Measurements from ENCODE around the gene ADD1. TPM values are rescaled to one million over a fixed set of nuclear protein-coding genes. Genes with fewer than 3 reads are reported as not detected.

Gene ADD1
- total RNA-seq, 1 donor from 2014 or later: 212 TPM

GRCh38 chr4:2923668-2924173 is 80.1 kb downstream of the ADD1 start:
- no peak for DNase-seq
- intact Hi-C loops (cut with micrococcal nuclease): no loop called here

GRCh38 chr4:2924286-2924685 is 80.6 kb downstream of the ADD1 start:
- DNase-seq: no peak

More at GRCh38 chr4:2923668-2924173, 80.1 kb downstream of the ADD1 start:
- Histone ChIP-seq H3K27me3 (ENCODE audit: low read depth) (no peaks in the 10 kb centered on the region), H3K4me1 (peaks cover 20% of the 10 kb centered on the region), H3K36me3 (peaks cover 91% of the 10 kb centered on the region), H3K4me3 (no peak overlapping the region), H3K9me3 (replicated peaks) (peaks cover 6% of the 10 kb centered on the region), H3K27ac (replicated peaks) (no peak overlapping the region)
- TF ChIP-seq, protein P1, sequence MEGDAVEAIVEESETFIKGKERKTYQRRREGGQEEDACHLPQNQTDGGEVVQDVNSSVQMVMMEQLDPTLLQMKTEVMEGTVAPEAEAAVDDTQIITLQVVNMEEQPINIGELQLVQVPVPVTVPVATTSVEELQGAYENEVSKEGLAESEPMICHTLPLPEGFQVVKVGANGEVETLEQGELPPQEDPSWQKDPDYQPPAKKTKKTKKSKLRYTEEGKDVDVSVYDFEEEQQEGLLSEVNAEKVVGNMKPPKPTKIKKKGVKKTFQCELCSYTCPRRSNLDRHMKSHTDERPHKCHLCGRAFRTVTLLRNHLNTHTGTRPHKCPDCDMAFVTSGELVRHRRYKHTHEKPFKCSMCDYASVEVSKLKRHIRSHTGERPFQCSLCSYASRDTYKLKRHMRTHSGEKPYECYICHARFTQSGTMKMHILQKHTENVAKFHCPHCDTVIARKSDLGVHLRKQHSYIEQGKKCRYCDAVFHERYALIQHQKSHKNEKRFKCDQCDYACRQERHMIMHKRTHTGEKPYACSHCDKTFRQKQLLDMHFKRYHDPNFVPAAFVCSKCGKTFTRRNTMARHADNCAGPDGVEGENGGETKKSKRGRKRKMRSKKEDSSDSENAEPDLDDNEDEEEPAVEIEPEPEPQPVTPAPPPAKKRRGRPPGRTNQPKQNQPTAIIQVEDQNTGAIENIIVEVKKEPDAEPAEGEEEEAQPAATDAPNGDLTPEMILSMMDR (IDR thresholded peaks at IDR 0.05; ENCODE audit: borderline replicate concordance): no peak

DNA sequence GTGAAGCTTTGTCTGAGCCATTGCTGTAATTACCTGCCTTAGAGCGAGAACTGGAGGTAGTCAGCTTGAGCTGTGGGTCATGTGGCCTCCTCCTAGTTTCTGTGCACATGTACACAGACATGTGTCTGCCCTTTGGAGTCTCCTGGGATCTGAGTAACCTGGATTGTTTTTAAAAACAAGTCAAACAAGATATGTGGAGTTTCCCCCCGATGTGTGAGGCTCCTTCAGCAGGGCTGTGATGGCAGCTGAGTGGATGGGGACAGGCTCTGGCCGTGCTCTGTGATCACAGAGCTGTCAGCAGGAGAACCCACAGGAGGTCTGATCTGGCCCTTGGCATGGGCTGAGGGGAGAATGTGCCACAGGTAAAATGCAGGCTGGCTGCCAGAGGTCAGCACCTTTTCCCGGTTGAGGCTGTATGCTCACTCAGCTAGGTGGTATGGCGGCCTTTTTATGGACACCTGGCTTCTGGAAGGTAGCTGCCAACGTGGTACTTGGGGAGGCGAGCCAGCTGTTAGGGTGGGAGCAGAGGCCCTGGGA is 81.2 kb downstream of the ADD1 start:
- H3K27ac ChIP-seq (replicated peaks): no peak overlapping the region
- H3K27me3 ChIP-seq (ENCODE audit: low read depth): no peaks in the 10 kb centered on the region
- TF ChIP-seq, protein P1 (IDR thresholded peaks at IDR 0.05; ENCODE audit: borderline replicate concordance): no peak
- DNase-seq: no peak
- H3K9me3 ChIP-seq (replicated peaks): peaks cover 3% of the 10 kb centered on the region
- intact Hi-C loops (cut with micrococcal nuclease): no loop called here
- peaks cover 20% of the 10 kb centered on the region for H3K4me1 ChIP-seq
- peaks cover 96% of the 10 kb centered on the region for H3K36me3 ChIP-seq
- no peak overlapping the region for H3K4me3 ChIP-seq

More at GRCh38 chr4:2924286-2924685, 80.6 kb downstream of the ADD1 start:
- Histone ChIP-seq H3K27me3 (ENCODE audit: low read depth) (no peaks in the 10 kb centered on the region), H3K4me3 (no peak overlapping the region), H3K36me3 (peaks cover 96% of the 10 kb centered on the region), H3K4me1 (peaks cover 20% of the 10 kb centered on the region), H3K27ac (replicated peaks) (no peak overlapping the region), H3K9me3 (replicated peaks) (peaks cover 6% of the 10 kb centered on the region)
- TF ChIP-seq, protein P1 (IDR thresholded peaks at IDR 0.05; ENCODE audit: borderline replicate concordance): no peak
- intact Hi-C loops (cut with micrococcal nuclease): no loop called here

DNA sequence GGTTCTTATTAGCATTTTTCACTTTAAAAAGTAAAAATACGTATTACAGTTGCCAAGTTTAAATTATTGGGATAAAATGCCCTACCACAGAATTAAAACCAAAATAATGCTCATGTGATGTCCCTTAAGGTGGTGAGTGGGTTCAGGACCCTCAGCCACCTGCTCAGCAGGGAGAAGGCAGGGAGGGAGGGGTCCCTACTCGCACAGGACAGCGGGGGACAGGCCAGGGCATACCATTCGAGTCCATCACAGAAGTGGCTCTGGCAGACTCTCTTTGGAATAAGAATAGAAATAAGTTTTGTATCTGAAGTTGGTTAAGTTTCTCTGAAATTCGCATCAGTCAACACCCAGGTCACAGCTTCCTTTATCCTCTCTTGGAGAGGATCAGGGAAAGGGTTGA is 81.9 kb downstream of the ADD1 start:
- H3K36me3 ChIP-seq: peaks cover 96% of the 10 kb centered on the region
- intact Hi-C loops (cut with micrococcal nuclease): no loop called here
- H3K27me3 ChIP-seq (ENCODE audit: low read depth): no peaks in the 10 kb centered on the region
- DNase-seq: no peak
- TF ChIP-seq, protein P1 (IDR thresholded peaks at IDR 0.05; ENCODE audit: borderline replicate concordance): no peak
- no peak overlapping the region for H3K4me3 ChIP-seq
- no peaks in the 10 kb centered on the region for H3K9me3 ChIP-seq (replicated peaks)
- H3K4me1 ChIP-seq: peaks cover 25% of the 10 kb centered on the region
- no peak overlapping the region for H3K27ac ChIP-seq (replicated peaks)

DNA sequence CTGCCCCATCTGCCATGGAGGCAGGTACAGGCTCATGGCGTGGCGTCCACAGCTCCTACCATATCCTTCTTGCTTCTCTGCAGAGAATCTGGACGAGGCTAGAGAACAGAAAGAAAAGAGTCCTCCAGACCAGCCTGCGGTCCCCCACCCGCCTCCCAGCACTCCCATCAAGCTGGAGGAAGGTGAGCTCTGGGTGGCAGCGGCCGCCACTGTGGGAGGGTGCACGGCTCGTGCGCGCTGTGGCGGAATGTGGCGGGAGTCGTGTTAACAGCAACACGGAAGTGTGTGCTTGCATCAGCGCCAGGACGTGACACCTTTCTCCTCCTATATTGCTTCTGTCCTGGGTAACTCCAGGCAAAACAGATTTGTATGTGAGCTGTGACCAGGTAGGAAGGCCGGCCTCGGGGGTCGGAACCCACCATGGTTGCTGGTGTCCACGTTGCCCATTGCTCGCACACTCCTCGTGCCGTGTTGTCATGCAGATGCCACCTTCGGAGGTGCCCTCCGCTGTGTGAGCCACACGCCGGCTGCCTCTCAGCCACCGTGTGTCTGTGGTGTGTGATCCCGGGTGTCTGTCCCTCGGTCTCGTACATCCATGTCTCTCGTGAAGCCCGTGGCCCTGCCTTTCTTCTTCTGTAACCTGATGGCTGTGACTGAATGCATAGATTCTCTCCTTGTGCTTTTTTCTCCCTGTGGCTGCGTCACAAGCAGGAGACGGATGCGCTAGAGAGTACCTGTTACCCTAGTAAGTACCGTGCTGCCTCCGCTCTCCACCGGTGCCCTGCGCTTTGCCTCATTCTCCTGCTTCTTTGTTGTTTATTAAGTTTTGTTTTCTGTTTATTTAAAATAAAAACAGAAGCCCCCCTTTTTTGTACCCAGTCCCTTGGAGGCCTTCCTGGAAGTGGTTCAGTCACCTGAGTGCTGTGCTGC is 82.6 kb downstream of the ADD1 start:
- Histone ChIP-seq H3K9me3 (replicated peaks) (no peaks in the 10 kb centered on the region), H3K27me3 (ENCODE audit: low read depth) (no peaks in the 10 kb centered on the region), H3K36me3 (peaks cover 94% of the 10 kb centered on the region), H3K4me1 (peaks cover 32% of the 10 kb centered on the region), H3K27ac (replicated peaks) (no peak overlapping the region), H3K4me3 (no peak overlapping the region)
- TF ChIP-seq, protein P1 (IDR thresholded peaks at IDR 0.05; ENCODE audit: borderline replicate concordance): no peak
- DNase-seq: no peak
- intact Hi-C loops (cut with micrococcal nuclease): no loop called here
